MM.1S (cell line): ENCODE results near the gene APPBP2.
"Not testable (repeated sequence)": the region's sequence is repeated elsewhere in the genome, so short reads cannot be mapped to it uniquely, and the experiment has no call there.

Experiments
- CTCF ChIP-seq: fragments of 300-600 bp; sonication (generic); IDR thresholded peaks from 2 replicates; pipeline ENCODE4 v1.5.1; 2016; ENCODE audit warnings: antibody characterized with exemption, low read length, mixed read lengths
- EZH2 ChIP-seq: fragments of 300-600 bp; sonication (generic); optimal IDR thresholded peaks from 2 replicates; pipeline ENCODE3; 2017; ENCODE audit warnings: low read depth, mild to moderate bottlenecking, antibody characterized with exemption, low read length, mixed read lengths
- EZH2phosphoT487 ChIP-seq: fragments of 300-600 bp; sonication (generic); IDR thresholded peaks from 2 replicates; pipeline ENCODE4 v1.6.1; 2018; ENCODE audit warnings: antibody characterized with exemption, low read length

DNA sequence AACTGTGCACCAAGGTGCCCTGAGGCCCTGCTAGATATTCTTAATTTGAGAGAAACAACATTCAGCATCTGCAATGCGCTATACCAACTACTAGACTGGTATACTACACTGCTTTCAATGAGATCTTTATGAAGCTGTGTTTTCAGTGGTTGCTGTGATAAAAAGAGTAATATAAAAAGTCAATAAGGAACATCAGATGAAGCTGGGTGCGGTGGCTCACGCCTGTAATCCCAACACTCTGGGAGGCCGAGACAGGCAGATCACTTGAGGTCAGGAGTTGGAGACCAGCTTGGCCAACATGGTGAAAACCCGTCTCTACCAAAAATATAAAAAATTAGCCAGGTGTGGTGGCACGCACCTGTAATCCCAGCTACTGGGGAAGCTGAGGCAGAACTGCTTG lies 10.4 kb downstream of the APPBP2 start:
- TF ChIP-seq CTCF, EZH2phosphoT487, EZH2: not testable (repeated sequence)
